ENCODE data around the gene MYH7B.

The MYH7B gene

DNA sequence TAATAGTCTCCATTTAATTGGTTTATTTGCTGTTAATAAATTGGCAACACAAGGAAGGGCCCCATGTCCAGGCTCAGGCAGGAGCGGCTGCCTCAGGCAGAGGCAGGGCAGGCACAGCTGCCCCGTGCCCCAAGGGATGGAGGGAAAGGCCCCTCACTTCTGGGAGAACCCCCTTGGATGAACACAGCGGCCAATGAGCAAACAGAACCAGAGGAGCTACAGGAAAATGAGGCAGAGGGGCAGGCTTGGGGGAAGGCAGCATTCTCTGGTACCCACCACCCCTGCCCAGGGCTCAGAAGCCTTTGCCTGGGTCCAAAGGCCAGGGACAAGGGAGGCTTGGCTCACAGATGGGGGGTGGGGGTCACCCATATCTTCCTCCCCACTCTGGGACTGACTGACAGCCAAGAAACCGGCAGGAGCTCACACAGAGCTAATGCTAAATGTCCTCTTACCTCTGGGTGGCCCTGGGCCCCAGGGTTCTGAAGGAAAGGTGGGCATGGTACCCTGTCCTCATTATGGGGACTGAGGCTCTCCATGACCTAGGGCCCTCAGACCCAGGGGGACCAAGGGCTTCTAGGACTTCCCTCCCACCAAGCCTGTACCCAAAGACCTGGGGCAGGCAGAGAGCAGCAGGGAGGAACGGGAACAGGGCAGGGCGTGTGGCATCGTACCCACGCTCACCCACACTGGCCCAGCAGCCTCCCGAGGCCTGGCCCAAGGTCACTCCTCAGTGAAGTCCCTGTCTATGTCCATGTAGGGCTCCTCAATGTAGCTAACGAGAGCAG lies 47.0 kb downstream of the MYH7B start:
- H3K27ac ChIP-seq, result no peak overlapping the region
- no peak for DNase-seq (ENCODE audit: low read depth, low spot score)

DNA sequence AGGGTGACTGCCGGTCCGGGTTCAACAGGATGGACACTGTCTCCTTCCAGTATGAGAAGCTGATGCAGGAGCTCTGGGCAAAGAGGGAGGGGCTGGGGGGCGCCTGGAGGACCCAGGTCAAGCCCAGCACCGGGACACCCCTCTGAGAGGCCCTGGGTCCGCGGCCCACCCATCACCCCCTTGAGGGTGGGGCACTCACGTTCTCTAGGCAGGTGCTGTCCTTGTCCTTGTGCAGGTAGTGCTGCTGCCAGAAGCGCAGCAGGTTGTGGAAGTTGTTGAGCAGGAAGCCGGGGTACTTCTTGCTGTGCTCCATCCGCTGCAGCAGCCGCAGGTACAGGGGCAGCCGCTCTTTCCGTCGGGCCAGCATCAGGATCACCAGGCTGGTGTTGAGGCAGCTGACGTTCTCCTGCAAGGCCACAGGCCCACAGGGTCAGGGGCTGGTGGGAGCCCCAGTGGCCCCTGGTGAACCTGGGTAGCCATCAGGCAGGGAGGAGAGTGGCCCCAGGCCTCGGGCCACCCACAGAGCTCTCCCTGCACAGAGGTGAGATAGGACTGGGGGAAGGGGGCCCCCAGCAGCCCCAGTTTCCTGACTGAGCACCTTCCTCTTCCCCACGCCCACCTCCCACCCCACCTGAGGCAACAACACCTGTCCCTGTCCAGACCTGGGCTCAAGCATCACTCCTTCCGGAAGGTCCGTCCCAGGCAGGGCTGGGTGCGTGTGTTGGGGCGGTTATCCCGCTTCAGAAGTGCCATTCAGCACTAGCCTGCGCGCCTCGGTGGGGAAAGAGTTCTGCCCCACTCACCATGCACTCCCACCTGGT lies 47.8 kb downstream of the MYH7B start:
- H3K27ac ChIP-seq, result no peak overlapping the region
- DNase-seq (ENCODE audit: low read depth, low spot score), result no peak

- DNase-seq (ENCODE audit: low read depth, low spot score), result no peak
- H3K27ac ChIP-seq, result no peak overlapping the region
Measured at GRCh38 chr20:35004051-35004725, 48.5 kb downstream of the MYH7B start.

- H3K27ac ChIP-seq, result no peak overlapping the region
- no peak for DNase-seq (ENCODE audit: low read depth, low spot score)
Measured at GRCh38 chr20:35004749-35005462, 49.2 kb downstream of the MYH7B start.

Measured in epithelial cell of prostate (primary cell).